ENCODE results near the gene ATP1B2.

Gene ATP1B2

GRCh38 chr17:7687908-7688807, 37.4 kb downstream of the ATP1B2 start, which contains the start of gene WRAP53:
WRAP53 (plus strand) TSS chr17:7688477; CDS start chr17:7688649, 172 bp downstream.
- DNase-seq (ENCODE audit: low read depth in 2 of 2): peak; percentile 99 to 100
- peak; percentile 94 for TF ChIP-seq CTCF (IDR thresholded peaks at IDR 0.05; ENCODE audit: low read depth, low read length)
- peak within 1 kb of the TSS; percentile 71 to 90 for H3K4me3 ChIP-seq (replicated peaks in 1 of 2; ENCODE audit: low read depth in 2 of 2, low read length in 2 of 2)

- H3K4me3 ChIP-seq (replicated peaks in 1 of 2; ENCODE audit: low read depth in 2 of 2, low read length in 2 of 2): peak overlapping the region; percentile 66 to 90
- no peak for TF ChIP-seq CTCF (IDR thresholded peaks at IDR 0.05; ENCODE audit: low read depth, low read length)
- DNase-seq (ENCODE audit: low read depth in 2 of 2): no peak
Observed at GRCh38 chr17:7688808-7689316, 38.1 kb downstream of the ATP1B2 start.

- TF ChIP-seq CTCF (IDR thresholded peaks at IDR 0.05; ENCODE audit: low read depth, low read length): no peak
- DNase-seq (ENCODE audit: low read depth in 2 of 2): no peak
- no peak overlapping the region for H3K4me3 ChIP-seq (replicated peaks in 1 of 2; ENCODE audit: low read depth in 2 of 2, low read length in 2 of 2)
Observed at GRCh38 chr17:7695586-7695985, 44.9 kb downstream of the ATP1B2 start.

- no peak overlapping the region for H3K4me3 ChIP-seq (replicated peaks in 1 of 2; ENCODE audit: low read depth in 2 of 2, low read length in 2 of 2)
- DNase-seq (ENCODE audit: low read depth in 2 of 2): no peak
- TF ChIP-seq CTCF (IDR thresholded peaks at IDR 0.05; ENCODE audit: low read depth, low read length): no peak
Observed at GRCh38 chr17:7697828-7698588, 47.3 kb downstream of the ATP1B2 start.

- no peak for TF ChIP-seq CTCF (IDR thresholded peaks at IDR 0.05; ENCODE audit: low read depth, low read length)
- DNase-seq (ENCODE audit: low read depth in 2 of 2): no peak
- no peak overlapping the region for H3K4me3 ChIP-seq (replicated peaks in 1 of 2; ENCODE audit: low read depth in 2 of 2, low read length in 2 of 2)
Observed at GRCh38 chr17:7700510-7700909, 49.8 kb downstream of the ATP1B2 start.

- no peak overlapping the region for H3K4me3 ChIP-seq (replicated peaks in 1 of 2; ENCODE audit: low read depth in 2 of 2, low read length in 2 of 2)
- no peak for DNase-seq (ENCODE audit: low read depth in 2 of 2)
- TF ChIP-seq CTCF (IDR thresholded peaks at IDR 0.05; ENCODE audit: low read depth, low read length): no peak
Observed at GRCh38 chr17:7701681-7702080, 51.0 kb downstream of the ATP1B2 start.
